Muscle of arm (tissue), 12 donors: Measurements from ENCODE around the gene LSP1. TPM values are rescaled to one million over a fixed set of nuclear protein-coding genes. Genes with fewer than 3 reads are reported as not detected.
A peak's percentile ranks its signal among the peaks of the same experiment; 100 is the strongest.

Experiments used
- DNase-seq: peaks from one replicate; pipeline ENCODE4 v3.0.0-alpha.2; 2013
- polyA plus RNA-seq, 12 donors: library from polyadenylated mRNA; unstranded; fragments of 120-200 nt; gene quantifications; one replicate each; pipeline ENCODE4 v1.2.1, GENCODE V29; 2013; ENCODE audit not compliant: insufficient read length in 12 of 12

The LSP1 gene
- polyA plus RNA-seq, 12 donors = 18.6 to 79.7 (median 52.5) TPM; not detected in 1

- DNase-seq = peak; percentile 79
These were observed 74.4 kb downstream of the LSP1 start for GRCh38 chr11:1927026-1927847.

- no peak for DNase-seq
These were observed 75.1 kb downstream of the LSP1 start for GRCh38 chr11:1927848-1928469.

GRCh38 chr11:1928470-1928890 is 75.6 kb downstream of the LSP1 start:
- no peak for DNase-seq

- DNase-seq = no peak
These were observed 76.1 kb downstream of the LSP1 start for GRCh38 chr11:1928891-1929541.

- no peak for DNase-seq
These were observed 77.0 kb downstream of the LSP1 start for GRCh38 chr11:1929621-1930461.

- DNase-seq = no peak
These were observed 77.6 kb downstream of the LSP1 start for GRCh38 chr11:1930462-1930830.

GRCh38 chr11:1931341-1932104 is 78.6 kb downstream of the LSP1 start:
- DNase-seq = peak; percentile 82

- DNase-seq = no peak
These were observed 79.2 kb downstream of the LSP1 start for GRCh38 chr11:1932105-1932480.

GRCh38 chr11:1932681-1933080 is 79.8 kb downstream of the LSP1 start:
- DNase-seq = no peak

- DNase-seq = no peak
These were observed 80.8 kb downstream of the LSP1 start for GRCh38 chr11:1933416-1934334.

- no peak for DNase-seq
These were observed 81.7 kb downstream of the LSP1 start for GRCh38 chr11:1934335-1935155.

- no peak for DNase-seq
These were observed 82.5 kb downstream of the LSP1 start for GRCh38 chr11:1935156-1936071.

GRCh38 chr11:1936072-1936780 is 83.3 kb downstream of the LSP1 start:
- no peak for DNase-seq

GRCh38 chr11:1936781-1937615 is 84.1 kb downstream of the LSP1 start:
- DNase-seq = no peak

GRCh38 chr11:1937616-1938342 is 84.9 kb downstream of the LSP1 start:
- no peak for DNase-seq
